ENCODE measurements around the gene ZNF580.

- TF ChIP-seq POLR2A (IDR thresholded peaks at IDR 0.05) (no peak), CTCF (IDR thresholded peaks at IDR 0.05) (peak in 1 of 3 experiments; percentile 4)
Measured at GRCh38 chr19:55647732-55648584, 7.2 kb downstream of the ZNF580 start, which contains the start of gene CCDC106.
